GM12874 (cell line): ENCODE data around the gene RNF220.

Source experiments
- CTCF ChIP-seq: IDR thresholded peaks from 2 replicates; pipeline ENCODE4 v1.5.1; 2011; ENCODE audit warnings: low read depth, mild to moderate bottlenecking, control low read depth, low read length, moderate library complexity; ENCODE audit not compliant: insufficient read depth

The RNF220 gene

GRCh38 chr1:44472620-44473525, 67.8 kb downstream of the RNF220 start:
- no peak for TF ChIP-seq CTCF

GRCh38 chr1:44476891-44477290, 71.8 kb downstream of the RNF220 start:
- TF ChIP-seq CTCF: no peak

- TF ChIP-seq CTCF: no peak
Measured at GRCh38 chr1:44481701-44482100, 76.6 kb downstream of the RNF220 start.

GRCh38 chr1:44483089-44483874, 78.2 kb downstream of the RNF220 start:
- no peak for TF ChIP-seq CTCF

GRCh38 chr1:44484155-44484688, 79.2 kb downstream of the RNF220 start:
- no peak for TF ChIP-seq CTCF

GRCh38 chr1:44485229-44485933, 80.3 kb downstream of the RNF220 start:
- no peak for TF ChIP-seq CTCF
